ENCODE measurements around the gene NFIX. TPM values are rescaled to one million over a fixed set of nuclear protein-coding genes. Genes with fewer than 3 reads are reported as not detected.

The NFIX gene
- total RNA-seq, 1 donor from 2014 or later: 8.4 TPM

- FAIRE-seq: no peak
- peak overlapping the region; percentile 2 for H2AFZ ChIP-seq (ENCODE audit: low read depth, low read length)
- H3K36me3 ChIP-seq (ENCODE audit: insufficient read depth, low read length): no peaks in the 10 kb centered on the region
- peaks cover 84% of the 10 kb centered on the region for H3K79me2 ChIP-seq (ENCODE audit: insufficient read depth, low read length)
- peaks cover 79% of the 10 kb centered on the region for H3K4me1 ChIP-seq (ENCODE audit: insufficient read depth, low read length)
- Mint-ChIP-seq H3K27me3 (ENCODE audit: low read depth, unreplicated experiment) (peaks cover 88% of the 10 kb centered on the region), H3K9me3 (ENCODE audit: unreplicated experiment) (peaks cover 3% of the 10 kb centered on the region), H3K4me1 (ENCODE audit: low read depth, unreplicated experiment) (peaks cover 24% of the 10 kb centered on the region), H3K36me3 (ENCODE audit: low read depth, unreplicated experiment) (no peaks in the 10 kb centered on the region), H3K27ac (ENCODE audit: unreplicated experiment) (peak overlapping the region; percentile 55), H3K4me3 (ENCODE audit: unreplicated experiment) (peak overlapping the region; percentile 35)
- peak overlapping the region; percentile 89 for H3K4me2 ChIP-seq (ENCODE audit: low read length)
- TF ChIP-seq CTCF (IDR thresholded peaks at IDR 0.05; ENCODE audit: insufficient read depth, low read depth, low read length): no peak
- TF ChIP-seq EZH2 (IDR thresholded peaks at IDR 0.05; ENCODE audit: insufficient read depth, low read length): no peak
- peak; percentile 64 for DNase-seq (ENCODE audit: low read depth)
- peaks cover 3% of the 10 kb centered on the region for H3K27me3 ChIP-seq (ENCODE audit: insufficient read depth, low read length)
- no peaks in the 10 kb centered on the region for H3K9me3 ChIP-seq (ENCODE audit: insufficient read depth, low read depth, low read length)
- peak overlapping the region; percentile 57 for H3K4me3 ChIP-seq (ENCODE audit: insufficient read depth, low read depth, low read length)
- peak overlapping the region; percentile 78 for H3K9ac ChIP-seq (ENCODE audit: low read length)
- H4K20me1 ChIP-seq (ENCODE audit: insufficient read depth, low read length): peaks cover 20% of the 10 kb centered on the region
- H3K27ac ChIP-seq (ENCODE audit: low read depth, low read length): peak overlapping the region; percentile 76
Measured at GRCh38 chr19:13022111-13022858, 27.0 kb downstream of the NFIX start.

DNA sequence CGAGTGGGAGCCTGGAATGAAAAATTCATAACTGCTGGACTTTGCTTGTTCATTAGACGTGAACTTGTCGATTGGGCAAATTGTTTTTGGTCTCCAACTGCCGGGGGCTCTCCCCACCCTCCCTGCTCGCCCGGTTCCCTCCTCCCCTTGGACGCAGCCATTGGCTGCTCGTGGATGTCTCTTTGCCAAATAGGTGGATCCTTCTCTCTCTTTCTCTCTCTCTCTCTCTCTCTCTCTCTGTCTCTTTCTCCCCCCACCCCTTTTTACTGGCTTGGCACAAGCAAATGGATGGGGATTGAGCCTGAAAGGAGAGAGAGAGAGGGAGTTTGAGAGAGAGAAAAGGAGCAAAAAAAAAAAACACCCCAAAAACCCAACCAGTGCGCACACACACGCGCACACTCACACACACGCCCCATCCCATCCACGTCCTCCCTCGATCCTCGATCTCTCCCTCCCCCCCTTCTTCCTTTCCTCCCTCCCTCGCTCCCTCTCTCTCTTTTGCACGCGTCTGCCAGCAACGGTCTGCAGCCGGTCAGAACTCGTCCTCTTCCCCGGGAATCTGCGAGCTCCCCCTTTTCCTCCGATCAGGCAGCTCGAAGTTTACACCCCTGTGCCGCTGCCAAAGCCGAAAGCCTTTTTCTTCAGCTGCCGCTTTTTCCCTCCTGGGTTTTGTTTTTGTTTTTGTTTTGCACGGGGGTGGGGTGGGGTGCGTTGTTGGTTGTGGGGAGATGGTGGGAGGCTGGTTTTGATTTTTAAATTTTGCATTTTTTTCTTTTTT, 27.8 kb downstream of the NFIX start:
- Histone ChIP-seq H3K36me3 (ENCODE audit: insufficient read depth, low read length) (no peaks in the 10 kb centered on the region), H3K27me3 (ENCODE audit: insufficient read depth, low read length) (peaks cover 3% of the 10 kb centered on the region), H3K9me3 (ENCODE audit: insufficient read depth, low read depth, low read length) (no peaks in the 10 kb centered on the region), H2AFZ (ENCODE audit: low read depth, low read length) (no peak overlapping the region), H3K4me2 (ENCODE audit: low read length) (peak overlapping the region; percentile 89), H3K4me3 (ENCODE audit: insufficient read depth, low read depth, low read length) (peak overlapping the region; percentile 57), H3K9ac (ENCODE audit: low read length) (peak overlapping the region; percentile 78), H3K79me2 (ENCODE audit: insufficient read depth, low read length) (peaks cover 85% of the 10 kb centered on the region), H4K20me1 (ENCODE audit: insufficient read depth, low read length) (peaks cover 23% of the 10 kb centered on the region), H3K4me1 (ENCODE audit: insufficient read depth, low read length) (peaks cover 79% of the 10 kb centered on the region), H3K27ac (ENCODE audit: low read depth, low read length) (peak overlapping the region; percentile 76)
- FAIRE-seq: no peak
- no peaks in the 10 kb centered on the region for H3K36me3 Mint-ChIP-seq (ENCODE audit: low read depth, unreplicated experiment)
- H3K4me1 Mint-ChIP-seq (ENCODE audit: low read depth, unreplicated experiment): peaks cover 19% of the 10 kb centered on the region
- DNase-seq (ENCODE audit: low read depth): peak; percentile 98
- peaks cover 3% of the 10 kb centered on the region for H3K9me3 Mint-ChIP-seq (ENCODE audit: unreplicated experiment)
- peak overlapping the region; percentile 56 for H3K27ac Mint-ChIP-seq (ENCODE audit: unreplicated experiment)
- TF ChIP-seq CTCF (IDR thresholded peaks at IDR 0.05; ENCODE audit: insufficient read depth, low read depth, low read length): no peak
- TF ChIP-seq EZH2 (IDR thresholded peaks at IDR 0.05; ENCODE audit: insufficient read depth, low read length): peak; percentile 12
- H3K4me3 Mint-ChIP-seq (ENCODE audit: unreplicated experiment): peak overlapping the region; percentile 63
- peaks cover 86% of the 10 kb centered on the region for H3K27me3 Mint-ChIP-seq (ENCODE audit: low read depth, unreplicated experiment)

Data from astrocyte (in vitro differentiated cells and primary cell).